HepG2 (cell line): Measurements from ENCODE around the gene CADM1. TPM values are rescaled to one million over a fixed set of nuclear protein-coding genes. Genes with fewer than 3 reads are reported as not detected.

ENCODE experiments used
- ATM ChIP-seq: fragments of 450-650 bp; IDR thresholded peaks from 2 replicates; pipeline ENCODE4 v1.7.1; 2017; ENCODE audit warnings: mild to moderate bottlenecking, borderline replicate concordance
- BHLHE40 ChIP-seq: IDR thresholded peaks from 2 replicates; pipeline ENCODE4 v1.6.1; 2011; ENCODE audit warnings: low read length, improper control_type of control experiment
- BRCA1 ChIP-seq: sonication (generic); formaldehyde crosslinking; IDR thresholded peaks from 2 replicates; pipeline ENCODE4 v1.4.0; 2020; ENCODE audit warnings: missing genetic modification reagents
- FOXJ3 ChIP-seq: sonication (generic); formaldehyde crosslinking; IDR thresholded peaks from 2 replicates; pipeline ENCODE4 v1.4.0; 2020; ENCODE audit warnings: missing genetic modification reagents, mild to moderate bottlenecking, borderline replicate concordance
- FOXK1 ChIP-seq: sonication (generic); formaldehyde crosslinking; IDR thresholded peaks from 2 replicates; pipeline ENCODE4 v1.4.0; 2020; ENCODE audit warnings: low read depth, missing genetic modification reagents, borderline replicate concordance
- FOXP1 ChIP-seq, 2 experiments: fragments of 450-650 bp in 1 of 2; IDR thresholded peaks; 2 replicates each; pipeline ENCODE4 v1.6.1; 2017 to 2018; ENCODE audit warnings: antibody characterized with exemption in 1 of 2
- GLI4 ChIP-seq: sonication (generic); formaldehyde crosslinking; IDR thresholded peaks from 2 replicates; pipeline ENCODE4 v1.5.1; 2020; ENCODE audit warnings: missing genetic modification reagents, mild to moderate bottlenecking, moderate library complexity, borderline replicate concordance
- GPBP1L1 ChIP-seq: sonication (generic); formaldehyde crosslinking; IDR thresholded peaks from 2 replicates; pipeline ENCODE4 v1.5.0; 2020; ENCODE audit warnings: mild to moderate bottlenecking, missing genetic modification reagents
- IRF9 ChIP-seq: sonication (generic); formaldehyde crosslinking; IDR thresholded peaks from 2 replicates; pipeline ENCODE4 v1.8.0; 2022; ENCODE audit warnings: missing genetic modification reagents, mild to moderate bottlenecking, borderline replicate concordance
- MBD4 ChIP-seq: IDR thresholded peaks from 2 replicates; pipeline ENCODE4 v1.6.1; 2012; ENCODE audit warnings: low read length, inconsistent platforms, borderline replicate concordance
- NFYB ChIP-seq: sonication (generic); formaldehyde crosslinking; IDR thresholded peaks from 2 replicates; pipeline ENCODE4 v1.4.0; 2020; ENCODE audit warnings: missing genetic modification reagents
- PRDM15 ChIP-seq: sonication (generic); formaldehyde crosslinking; IDR thresholded peaks from 2 replicates; pipeline ENCODE4 v1.4.0; 2020; ENCODE audit warnings: missing genetic modification reagents
- RFXANK ChIP-seq: IDR thresholded peaks from 2 replicates; pipeline ENCODE4 v1.6.1; 2016
- SOX13 ChIP-seq, 3 experiments: fragments of 450-650 bp in 1 of 3; sonication (generic) in 1 of 3; formaldehyde crosslinking in 1 of 3; IDR thresholded peaks in 2 of 3; conservative IDR thresholded peaks in 1 of 3; 2 replicates each; pipeline versions ENCODE4 v1.5.0 to v1.6.1; 2016 to 2020; ENCODE audit warnings: antibody characterized with exemption in 1 of 3, mild to moderate bottlenecking in 1 of 3, missing compliant biosample characterization in 1 of 3, missing genetic modification reagents in 1 of 3, moderate library complexity in 1 of 3
- TCF7L2 ChIP-seq: IDR thresholded peaks from 2 replicates; pipeline ENCODE4 v1.6.1; 2011; ENCODE audit warnings: mild to moderate bottlenecking, low read depth, low read length, moderate library complexity
- THYN1 ChIP-seq: sonication (generic); formaldehyde crosslinking; IDR thresholded peaks from 2 replicates; pipeline ENCODE4 v1.8.1; 2023; ENCODE audit warnings: low read depth, mild to moderate bottlenecking, moderate library complexity, missing genetic modification reagents, borderline replicate concordance
- ZNF12 ChIP-seq: sonication (generic); formaldehyde crosslinking; IDR thresholded peaks from 2 replicates; pipeline ENCODE4 v1.5.0; 2020; ENCODE audit warnings: missing genetic modification reagents
- ZNF230 ChIP-seq: sonication (generic); formaldehyde crosslinking; IDR thresholded peaks from 2 replicates; pipeline ENCODE4 v1.4.0; 2020; ENCODE audit warnings: mild to moderate bottlenecking, missing genetic modification reagents
- ZNF24 ChIP-seq: fragments of 450-650 bp; IDR thresholded peaks from 2 replicates; pipeline ENCODE4 v1.6.1; 2017; ENCODE audit warnings: antibody characterized with exemption, mild to moderate bottlenecking
- ZNF264 ChIP-seq: sonication (generic); formaldehyde crosslinking; IDR thresholded peaks from 2 replicates; pipeline ENCODE4 v1.4.0; 2020; ENCODE audit warnings: missing genetic modification reagents
- ZNF839 ChIP-seq: sonication (generic); formaldehyde crosslinking; IDR thresholded peaks from 2 replicates; pipeline ENCODE4 v1.4.0; 2020; ENCODE audit warnings: missing genetic modification reagents, mild to moderate bottlenecking, borderline replicate concordance
- ZSCAN25 ChIP-seq: sonication (generic); formaldehyde crosslinking; IDR thresholded peaks from 2 replicates; pipeline ENCODE4 v1.8.0; 2022; ENCODE audit warnings: mild to moderate bottlenecking, missing genetic modification reagents
- polyA plus RNA-seq, 8 experiments: library from polyadenylated mRNA; depleted of rRNA in 3 of 8; stranded (reverse) in 7 of 8; unstranded in 1 of 8; fragments of >200 nt; fragmentation: Illumina TruSeq in 4 of 8; extraction: Trizol in 4 of 8; gene quantifications; 2 replicates each; pipeline versions ENCODE4 v1.2.1 to v1.2.3, GENCODE V29; 2011 to 2016; ENCODE audit warnings: low read depth in 4 of 8, missing spikeins in 1 of 8, mixed read lengths in 1 of 8; ENCODE audit not compliant: insufficient read depth in 1 of 8
- total RNA-seq, 5 experiments: library from RNA; depleted of rRNA; stranded (reverse); fragments of >200 nt; fragmentation: Illumina TruSeq; extraction: Trizol; gene quantifications; 2 replicates each; pipeline ENCODE4 v1.2.3, GENCODE V29; 2016; ENCODE audit warnings: low read depth in 1 of 5
- TF ChIP-seq, protein P1 (sequence below): sonication (generic); formaldehyde crosslinking; IDR thresholded peaks from 2 replicates; pipeline ENCODE4 v1.5.0; 2020; ENCODE audit warnings: missing genetic modification reagents, mild to moderate bottlenecking, borderline replicate concordance
- TF ChIP-seq, protein P2 (sequence below): IDR thresholded peaks from 2 replicates; pipeline ENCODE4 v1.6.1; 2018; ENCODE audit warnings: missing genetic modification reagents

Gene CADM1
- total and polyA plus RNA-seq, 2 of the 13 experiments (the other 11 are each of a cell fraction or from before 2014, with no cell fraction given): 71.3 to 122 TPM

DNA sequence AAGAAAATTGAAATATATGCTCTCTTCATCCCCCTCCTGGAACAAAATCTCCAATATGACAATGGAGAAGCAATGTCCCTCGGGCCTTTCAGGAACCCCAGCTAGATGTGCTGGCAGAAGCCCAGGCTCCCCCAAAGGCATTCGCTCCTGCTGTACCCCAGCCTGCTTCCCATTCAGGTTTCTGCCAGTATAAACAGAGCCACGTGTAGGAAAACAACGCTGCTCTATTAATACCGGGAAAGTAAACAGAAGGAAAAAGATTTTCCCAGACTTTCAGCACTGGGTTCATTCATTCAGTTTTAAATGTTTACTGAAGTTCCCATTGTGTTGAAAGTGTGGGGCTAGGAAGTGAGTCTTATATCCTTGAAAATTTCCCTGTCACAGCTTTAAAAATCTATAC, 147.1 kb downstream of the CADM1 start (continued):
- TF ChIP-seq PRDM15 (CRISPR knock-in tag) (no peak), RFXANK (CRISPR knock-in tag) (no peak), ZNF839 (CRISPR knock-in tag) (no peak), ZSCAN25 (CRISPR knock-in tag) (no peak), IRF9 (no peak), FOXJ3 (CRISPR knock-in tag) (peak; percentile 42; the same call in 1 of the 2 replicates), FOXK1 (CRISPR knock-in tag) (peak; percentile 60; the same call in 1 of the 2 replicates), GLI4 (CRISPR knock-in tag) (no peak), MBD4 (no peak), ATM (no peak), TCF7L2 (no peak), THYN1 (CRISPR knock-in tag) (no peak), SOX13 (IDR thresholded peaks at IDR 0.05) (no peak), SOX13 (CRISPR knock-in tag; conservative IDR thresholded peaks at IDR 0.05 in 1 of 2, IDR thresholded peaks at IDR 0.05 in 1 of 2) (peak in 1 of 2 experiments; percentile 88; a peak in 2 of 4 replicates), ZNF24 (no peak), ZNF12 (CRISPR knock-in tag) (no peak), FOXP1 (IDR thresholded peaks at IDR 0.05) (no peak), FOXP1 (CRISPR knock-in tag; IDR thresholded peaks at IDR 0.05) (peak; percentile 59; the same call in 1 of the 2 replicates), ZNF230 (CRISPR knock-in tag) (no peak), BRCA1 (CRISPR knock-in tag) (no peak), ZNF264 (CRISPR knock-in tag) (no peak), GPBP1L1 (CRISPR knock-in tag) (no peak), NFYB (CRISPR knock-in tag) (no peak), BHLHE40 (peak; percentile 68; the same call in 1 of the 2 replicates)
- TF ChIP-seq, protein P1, sequence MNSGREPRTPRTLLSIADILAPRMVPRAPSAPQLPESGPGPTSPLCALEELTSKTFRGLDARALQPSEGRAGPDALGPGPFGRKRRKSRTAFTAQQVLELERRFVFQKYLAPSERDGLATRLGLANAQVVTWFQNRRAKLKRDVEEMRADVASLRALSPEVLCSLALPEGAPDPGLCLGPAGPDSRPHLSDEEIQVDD: no peak
- TF ChIP-seq, protein P2, sequence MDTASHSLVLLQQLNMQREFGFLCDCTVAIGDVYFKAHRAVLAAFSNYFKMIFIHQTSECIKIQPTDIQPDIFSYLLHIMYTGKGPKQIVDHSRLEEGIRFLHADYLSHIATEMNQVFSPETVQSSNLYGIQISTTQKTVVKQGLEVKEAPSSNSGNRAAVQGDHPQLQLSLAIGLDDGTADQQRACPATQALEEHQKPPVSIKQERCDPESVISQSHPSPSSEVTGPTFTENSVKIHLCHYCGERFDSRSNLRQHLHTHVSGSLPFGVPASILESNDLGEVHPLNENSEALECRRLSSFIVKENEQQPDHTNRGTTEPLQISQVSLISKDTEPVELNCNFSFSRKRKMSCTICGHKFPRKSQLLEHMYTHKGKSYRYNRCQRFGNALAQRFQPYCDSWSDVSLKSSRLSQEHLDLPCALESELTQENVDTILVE (CRISPR knock-in tag): 0 out of 2 replicates have a peak, but pooled peaks have one; percentile 35
